ENCODE data around the gene SLC34A1. TPM values are rescaled to one million over a fixed set of nuclear protein-coding genes. Genes with fewer than 3 reads are reported as not detected.
"Not testable (repeated sequence)": the region's sequence is repeated elsewhere in the genome, so short reads cannot be mapped to it uniquely, and the experiment has no call there.

SLC34A1 gene
- total RNA-seq, 4 donors from 2014 or later: not detected

GRCh38 chr5:177419046-177419445 lies 34.8 kb downstream of the SLC34A1 start:
- 84 to 97% methylated on average over 3 of the region's 3 CpGs for WGBS, 2 donors
- Histone ChIP-seq H3K36me3 (no peaks in the 10 kb centered on the region), H3K9me3 (no peaks in the 10 kb centered on the region), H3K27ac (no peak overlapping the region), H3K27me3 (no peaks in the 10 kb centered on the region), H3K4me3 (replicated peaks in 1 of 3) (no peak overlapping the region), H3K4me1 (no peaks in the 10 kb centered on the region)
- intact Hi-C loops (cut with DNase I): no loop called here
- TF ChIP-seq POLR2A (IDR thresholded peaks at IDR 0.05) (no peak), CTCF (IDR thresholded peaks at IDR 0.05) (no peak)
- DNase-seq: no peak

- DNase-seq; H3K4me1 ChIP-seq; H3K4me3 ChIP-seq (replicated peaks in 1 of 3); intact Hi-C loops (cut with DNase I); H3K36me3 ChIP-seq; H3K27ac ChIP-seq; H3K27me3 ChIP-seq; H3K9me3 ChIP-seq: not testable (repeated sequence)
- 75 to 78% methylated on average over 7 of the region's 7 CpGs for WGBS, 2 donors
Observed at GRCh38 chr5:177420472-177420871, 36.2 kb downstream of the SLC34A1 start.

DNA sequence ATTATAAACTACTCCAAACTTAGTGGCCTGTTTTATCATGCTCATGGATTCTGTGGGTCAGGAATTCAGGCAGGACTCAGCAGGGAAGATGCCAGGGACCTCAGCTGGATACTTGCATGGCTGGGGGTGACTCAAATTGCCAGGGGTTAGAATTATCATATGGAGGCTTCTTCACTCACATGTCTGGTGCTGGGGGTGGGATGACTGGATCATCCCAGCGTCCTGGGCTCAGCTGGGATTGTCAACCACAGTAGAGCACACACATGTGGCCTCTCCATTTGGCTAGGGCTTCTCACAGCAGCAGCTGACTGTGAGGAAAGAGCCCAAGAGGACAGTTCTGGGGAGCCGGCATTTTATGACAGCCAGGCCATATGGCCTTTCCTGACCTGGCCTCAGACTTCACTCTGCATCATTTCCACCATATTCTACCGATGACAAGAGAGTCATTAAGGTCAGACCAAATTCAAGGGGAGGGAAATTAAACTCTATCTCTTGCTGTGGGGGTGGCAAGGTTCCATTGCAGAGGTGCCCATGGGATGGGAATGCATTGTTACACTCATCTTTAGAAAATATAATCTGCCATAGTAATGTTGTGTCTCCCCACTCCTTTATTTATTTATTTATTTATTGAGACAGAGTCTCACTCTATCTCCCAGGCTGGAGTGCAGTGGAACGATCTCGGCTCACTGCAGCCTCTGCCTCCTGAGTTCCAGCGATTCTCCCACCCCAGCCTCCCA lies 37.0 kb downstream of the SLC34A1 start:
- Histone ChIP-seq H3K27ac (no peak overlapping the region), H3K36me3 (no peaks in the 10 kb centered on the region), H3K4me3 (replicated peaks in 1 of 3) (no peak overlapping the region), H3K27me3 (no peaks in the 10 kb centered on the region), H3K4me1 (no peaks in the 10 kb centered on the region), H3K9me3 (no peaks in the 10 kb centered on the region)
- intact Hi-C loops (cut with DNase I): no loop called here
- no peak for TF ChIP-seq POLR2A (IDR thresholded peaks at IDR 0.05)
- 83 to 84% methylated on average over 6 of the region's 6 CpGs for WGBS, 2 donors
- DNase-seq: no peak

DNA sequence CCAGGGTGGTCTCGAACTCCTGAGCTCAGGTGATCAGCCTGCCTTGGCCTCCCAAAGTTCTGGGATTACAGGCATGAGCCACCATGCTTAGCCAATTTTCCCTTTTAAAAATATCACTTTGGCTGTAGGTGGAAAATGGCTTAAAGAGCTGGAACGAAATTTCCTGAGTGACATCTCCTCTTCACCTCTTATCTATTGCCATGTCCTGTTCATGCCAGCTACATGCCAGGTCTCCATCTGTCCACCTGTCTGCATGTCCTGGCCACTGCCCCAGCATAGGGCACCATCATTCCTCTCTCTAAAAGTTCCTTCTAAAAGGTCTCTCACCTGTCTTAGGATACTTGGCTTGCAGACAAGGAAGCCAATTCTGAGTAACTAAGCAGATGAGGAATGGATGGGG lies 39.4 kb downstream of the SLC34A1 start:
- Histone ChIP-seq H3K4me1 (peaks cover 13% of the 10 kb centered on the region in 2 donors), H3K36me3 (no peaks in the 10 kb centered on the region), H3K27ac (no peak overlapping the region), H3K4me3 (replicated peaks in 1 of 3) (no peak overlapping the region), H3K9me3 (no peaks in the 10 kb centered on the region), H3K27me3 (no peaks in the 10 kb centered on the region)
- no peak for DNase-seq
- 89 to 95% methylated on average over 2 of the region's 2 CpGs for WGBS, 2 donors
- intact Hi-C loops (cut with DNase I): no loop called here
- TF ChIP-seq POLR2A (IDR thresholded peaks at IDR 0.05) (no peak), CTCF (IDR thresholded peaks at IDR 0.05) (no peak)

GRCh38 chr5:177425196-177425800 lies 41.1 kb downstream of the SLC34A1 start:
- H3K4me1 ChIP-seq: peaks cover 13% of the 10 kb centered on the region in 2 donors
- no peaks in the 10 kb centered on the region for H3K9me3 ChIP-seq
- intact Hi-C loops (cut with DNase I): no loop called here
- peak; percentile 49 to 50 for DNase-seq
- TF ChIP-seq POLR2A (IDR thresholded peaks at IDR 0.05) (no peak), CTCF (IDR thresholded peaks at IDR 0.05) (no peak)
- H3K27me3 ChIP-seq: no peaks in the 10 kb centered on the region
- H3K4me3 ChIP-seq (replicated peaks in 1 of 3): peak overlapping the region in 2 of 3 donors; percentile 2 to 42
- peak overlapping the region; percentile 64 to 92 (median 90) for H3K27ac ChIP-seq
- H3K36me3 ChIP-seq: no peaks in the 10 kb centered on the region
- 47 to 48% methylated on average over 13 of the region's 13 CpGs for WGBS, 2 donors

Data from thyroid gland (tissue), 4 donors.